Measurements from ENCODE around the gene TMEM123.

DNA sequence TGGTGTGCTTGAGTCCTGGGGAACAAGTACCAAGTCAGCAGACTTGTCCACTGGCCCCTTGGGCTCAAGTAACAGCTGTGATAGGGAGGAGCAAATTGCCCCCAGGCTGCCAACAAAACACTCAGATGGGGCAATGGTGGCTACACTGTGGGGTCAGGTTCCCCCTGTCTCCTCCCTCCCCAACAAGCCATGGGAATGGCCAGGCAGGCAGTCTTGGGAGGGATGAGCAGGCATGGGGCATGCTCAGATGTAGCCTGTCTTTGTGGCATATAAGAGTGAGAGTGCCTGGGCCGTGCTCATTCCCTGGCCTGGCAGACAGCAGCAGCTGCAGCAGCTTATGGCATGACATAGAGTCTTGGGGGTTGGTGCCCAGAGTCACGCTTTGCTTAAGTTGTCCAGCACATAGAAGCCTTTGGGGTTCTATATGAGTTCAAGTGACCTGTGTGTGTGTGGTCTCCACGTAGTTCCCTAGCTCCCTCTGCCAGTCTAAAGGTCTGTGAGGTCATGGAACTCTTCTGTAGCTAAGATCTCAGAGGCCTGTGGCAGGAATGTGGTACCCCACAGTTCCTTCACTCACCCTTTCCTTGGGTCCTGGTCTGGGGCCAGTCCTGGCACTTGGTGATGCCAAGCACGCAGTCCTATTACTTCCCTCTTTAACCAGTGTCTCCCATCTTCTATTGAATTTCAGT, 60.9 kb downstream of the TMEM123 start:
- no peak; the same call in 1 of the 2 replicates for TF ChIP-seq POLR2A (IDR thresholded peaks at IDR 0.05; ENCODE audit: low read depth, low read length)
- no peak for TF ChIP-seq POLR2AphosphoS5 (IDR thresholded peaks at IDR 0.05; ENCODE audit: low read depth, low read length)
- TF ChIP-seq TAF1 (IDR thresholded peaks at IDR 0.05; ENCODE audit: low read depth, low read length), result no peak
- no peak for TF ChIP-seq SPI1 (IDR thresholded peaks at IDR 0.05; ENCODE audit: low read depth, low read length)
- no peak for TF ChIP-seq POU2F2 (IDR thresholded peaks at IDR 0.05; ENCODE audit: low read depth, low read length)
- no peak for TF ChIP-seq PAX5 (IDR thresholded peaks at IDR 0.05; ENCODE audit: insufficient read depth, low read length, severe bottlenecking)

Measured in GM12891 (cell line).